Body of pancreas (tissue), 4 donors: ENCODE results near the gene SOX4. TPM values are rescaled to one million over a fixed set of nuclear protein-coding genes. Genes with fewer than 3 reads are reported as not detected.
"Not testable (repeated sequence)": the region's sequence is repeated elsewhere in the genome, so short reads cannot be mapped to it uniquely, and the experiment has no call there.

ENCODE experiments used
- ATAC-seq: fragments of 150-250 bp; one replicate; pipeline ENCODE4 v1.9.1; 2016
- DNase-seq, 4 donors: peaks; one replicate each; pipeline ENCODE4 v3.0.0-alpha.2; 2019
- H3K27ac ChIP-seq, 4 donors: fragments of 200-600 bp; sonication (generic); 1 replicate in 3 of 4; 2 replicates in 1 of 4; pipeline versions ENCODE4 v1.5.1 to v1.6.1; 2016 to 2019; ENCODE audit warnings: mild to moderate bottlenecking in 1 of 4, mixed read lengths in 1 of 4, moderate library complexity in 1 of 4
- H3K27me3 ChIP-seq, 2 donors: fragments of 200-600 bp; sonication (generic); one replicate each; pipeline ENCODE4 v1.6.0; 2016; ENCODE audit warnings: mild to moderate bottlenecking in 1 of 2
- H3K36me3 ChIP-seq, 2 donors: fragments of 200-600 bp; sonication (generic); replicated peaks in 1 of 2; 2 replicates each; pipeline ENCODE4 v1.5.1; 2016; ENCODE audit warnings: low read depth in 2 of 2; ENCODE audit not compliant: insufficient read depth in 1 of 2
- H3K4me1 ChIP-seq: fragments of 200-600 bp; sonication (generic); one replicate; pipeline ENCODE4 v1.6.0; 2016
- H3K4me3 ChIP-seq, 2 donors: fragments of 200-600 bp; sonication (generic); 1 replicate in 1 of 2; 2 replicates in 1 of 2; pipeline ENCODE4 v1.5.1; 2016 to 2019
- H3K9me3 ChIP-seq, 3 donors: fragments of 200-600 bp; sonication (generic); 1 replicate in 2 of 3; 2 replicates in 1 of 3; pipeline ENCODE4 v1.5.1; 2016
- POLR2A ChIP-seq, 3 donors: fragments of 450-650 bp; IDR thresholded peaks; one replicate each; pipeline ENCODE4 v1.6.1; 2016; ENCODE audit warnings: antibody characterized with exemption in 3 of 3, mild to moderate bottlenecking in 2 of 3
- WGBS, 2 donors: methylation state at CpG; one replicate each; pipeline ENCODE4 v1.1.5; 2017; 5-methylcytosine and 5-hydroxymethylcytosine counted together
- intact Hi-C: fragments of 100-400 bp; cut with DNase I; formaldehyde crosslinking; loops from one replicate; pipeline ENCODE4 v1.15.1; 2023
- total RNA-seq, 2 donors: library from RNA; depleted of rRNA; stranded (reverse); fragments of >200 nt; gene quantifications; one replicate each; pipeline ENCODE4 v1.1.0, GENCODE V29; 2016
- TF ChIP-seq, protein P1 (sequence below), 7 experiments: fragments of 450-650 bp in 4 of 7; fragments of 200-600 bp in 3 of 7; sonication (generic) in 3 of 7; IDR thresholded peaks; one replicate each; pipeline ENCODE4 v1.5.1; 2016 to 2019; ENCODE audit warnings: antibody characterized with exemption in 7 of 7

Gene SOX4
- 10 to 100 TPM; 17.8 to 20.0 TPM for total RNA-seq

- DNase-seq (peak; percentile 94 to 98 (median 97)), ATAC-seq (peak; percentile 78)
- Histone ChIP-seq H3K36me3 (no peaks in the 10 kb centered on the region), H3K27me3 (no peaks in the 10 kb centered on the region), H3K4me3 (peak within 1 kb of the TSS; percentile 43 to 44), H3K9me3 (no peaks in the 10 kb centered on the region), H3K4me1 (peaks cover 25% of the 10 kb centered on the region), H3K27ac (peak within 1 kb of the TSS; percentile 84 to 94 (median 92))
- 0 to 1% methylated on average over 17 to 19 of the region's 19 CpGs for WGBS, 2 donors
- intact Hi-C loops: no loop called here
- TF ChIP-seq, protein P1, sequence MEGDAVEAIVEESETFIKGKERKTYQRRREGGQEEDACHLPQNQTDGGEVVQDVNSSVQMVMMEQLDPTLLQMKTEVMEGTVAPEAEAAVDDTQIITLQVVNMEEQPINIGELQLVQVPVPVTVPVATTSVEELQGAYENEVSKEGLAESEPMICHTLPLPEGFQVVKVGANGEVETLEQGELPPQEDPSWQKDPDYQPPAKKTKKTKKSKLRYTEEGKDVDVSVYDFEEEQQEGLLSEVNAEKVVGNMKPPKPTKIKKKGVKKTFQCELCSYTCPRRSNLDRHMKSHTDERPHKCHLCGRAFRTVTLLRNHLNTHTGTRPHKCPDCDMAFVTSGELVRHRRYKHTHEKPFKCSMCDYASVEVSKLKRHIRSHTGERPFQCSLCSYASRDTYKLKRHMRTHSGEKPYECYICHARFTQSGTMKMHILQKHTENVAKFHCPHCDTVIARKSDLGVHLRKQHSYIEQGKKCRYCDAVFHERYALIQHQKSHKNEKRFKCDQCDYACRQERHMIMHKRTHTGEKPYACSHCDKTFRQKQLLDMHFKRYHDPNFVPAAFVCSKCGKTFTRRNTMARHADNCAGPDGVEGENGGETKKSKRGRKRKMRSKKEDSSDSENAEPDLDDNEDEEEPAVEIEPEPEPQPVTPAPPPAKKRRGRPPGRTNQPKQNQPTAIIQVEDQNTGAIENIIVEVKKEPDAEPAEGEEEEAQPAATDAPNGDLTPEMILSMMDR (IDR thresholded peaks at IDR 0.05): peak in 1 of 7 experiments; percentile 2
- TF ChIP-seq POLR2A (IDR thresholded peaks at IDR 0.05): peak; percentile 91 to 97 (median 97)
Measured at GRCh38 chr6:21593412-21593926, at the start of gene SOX4. Gene SOX4 (plus strand): TSS chr6:21593751. CDS start chr6:21594535, 784 bp downstream.

- DNase-seq, intact Hi-C loops, H3K36me3 ChIP-seq, H3K27ac ChIP-seq, H3K4me3 ChIP-seq, H3K27me3 ChIP-seq, ATAC-seq, H3K9me3 ChIP-seq: not testable (repeated sequence)
- WGBS, 2 donors: 94% methylated on average over 26 of the region's 27 CpGs; no CpG with 5 or more reads in 1 of the 2 donors
- peaks cover 16% of the 10 kb centered on the region for H3K4me1 ChIP-seq
Measured at GRCh38 chr6:21552286-21552685, 41.3 kb upstream of the SOX4 start.

DNA sequence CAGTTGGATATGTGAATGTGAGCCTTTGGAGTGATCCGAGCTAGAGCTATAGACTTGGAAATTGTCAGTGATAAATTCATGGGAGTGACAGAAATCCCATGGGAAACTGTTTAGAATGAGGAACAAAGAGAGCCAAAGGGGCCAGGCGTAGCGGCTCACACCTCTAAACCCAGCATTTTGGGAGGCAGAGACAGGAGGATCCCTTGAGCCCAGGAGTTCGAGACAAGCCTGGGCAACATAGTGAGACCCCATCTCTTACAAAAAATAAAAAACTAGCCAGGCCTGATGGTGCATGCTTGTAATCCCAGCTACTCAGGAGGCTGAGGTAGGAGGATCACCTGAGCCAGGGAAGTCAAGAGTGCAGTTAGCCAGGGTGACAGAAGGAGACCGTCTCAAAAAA lies 39.3 kb upstream of the SOX4 start:
- H3K27ac ChIP-seq: no peak overlapping the region
- no peak overlapping the region for H3K4me3 ChIP-seq
- ATAC-seq (no peak), DNase-seq (no peak)
- H3K36me3 ChIP-seq: no peaks in the 10 kb centered on the region
- 91 to 93% methylated on average over 5 of the region's 5 CpGs for WGBS, 2 donors
- TF ChIP-seq POLR2A (IDR thresholded peaks at IDR 0.05): no peak
- TF ChIP-seq, protein P1 (IDR thresholded peaks at IDR 0.05): no peak
- no peaks in the 10 kb centered on the region for H3K9me3 ChIP-seq
- H3K4me1 ChIP-seq: peaks cover 24% of the 10 kb centered on the region
- H3K27me3 ChIP-seq: no peaks in the 10 kb centered on the region
- intact Hi-C loops: no loop called here

DNA sequence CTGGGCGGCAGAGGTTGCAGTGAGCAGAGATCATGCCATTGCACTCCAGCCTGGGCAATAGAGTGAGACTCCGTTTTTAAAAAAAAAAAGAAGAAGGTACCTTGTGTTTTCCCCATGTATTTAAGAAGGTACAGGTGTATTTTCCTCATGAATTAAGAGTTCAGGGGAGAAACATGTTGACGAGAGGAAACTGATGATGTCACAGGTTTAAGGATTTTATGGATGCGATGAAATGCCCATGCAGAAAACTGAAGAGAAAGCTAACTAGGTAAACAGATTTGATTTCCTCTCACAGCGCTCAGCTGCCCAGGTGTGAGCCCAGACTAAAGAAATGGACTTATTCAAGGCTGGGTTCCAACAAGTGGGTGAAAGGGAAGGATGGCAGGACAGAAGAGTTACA lies 38.4 kb upstream of the SOX4 start:
- H3K27ac ChIP-seq: no peak overlapping the region
- peaks cover 24% of the 10 kb centered on the region for H3K4me1 ChIP-seq
- no peak overlapping the region for H3K4me3 ChIP-seq
- no peaks in the 10 kb centered on the region for H3K9me3 ChIP-seq
- TF ChIP-seq, protein P1 (IDR thresholded peaks at IDR 0.05): no peak
- no peak for TF ChIP-seq POLR2A (IDR thresholded peaks at IDR 0.05)
- DNase-seq: no peak
- intact Hi-C loops: no loop called here
- WGBS, 2 donors: 81 to 92% methylated on average over 5 of the region's 5 CpGs
- ATAC-seq: no peak
- H3K36me3 ChIP-seq: no peaks in the 10 kb centered on the region
- no peaks in the 10 kb centered on the region for H3K27me3 ChIP-seq

- Histone ChIP-seq H3K4me3 (no peak overlapping the region), H3K27ac (peak overlapping the region; percentile 20 to 58 (median 32)), H3K9me3 (no peaks in the 10 kb centered on the region), H3K27me3 (no peaks in the 10 kb centered on the region), H3K36me3 (no peaks in the 10 kb centered on the region), H3K4me1 (peaks cover 24% of the 10 kb centered on the region)
- no peak for DNase-seq
- intact Hi-C loops: no loop called here
- WGBS, 2 donors: 59 to 68% methylated on average over 6 of the region's 6 CpGs
- no peak for ATAC-seq
- TF ChIP-seq POLR2A (IDR thresholded peaks at IDR 0.05): no peak
Measured at GRCh38 chr6:21556511-21556910, 37.0 kb upstream of the SOX4 start.
